CD4-positive, alpha-beta T cell (primary cell): ENCODE measurements around the gene KIAA0825. TPM values are rescaled to one million over a fixed set of nuclear protein-coding genes. Genes with fewer than 3 reads are reported as not detected.

ENCODE experiments used
- ATAC-seq: fragments of 200-7000 bp; cut with Tn5 transposase; one replicate; pipeline ENCODE4 v1.10.0; 2022; ENCODE audit warnings: mild to moderate bottlenecking; ENCODE audit not compliant: poor library complexity
- CTCF ChIA-PET: fragments of 350-600 bp; sonication (Branson Sonifier 250); formaldehyde crosslinking; loops from one replicate; lab custom pipeline; 2021; ENCODE audit warnings: antibody characterized with exemption, inconsistent platforms; lab: Charles Lee
- POLR2A ChIA-PET: fragments of 350-600 bp; sonication (Branson Sonifier 250); formaldehyde crosslinking; loops from one replicate; lab custom pipeline; 2021; ENCODE audit warnings: antibody characterized with exemption, inconsistent platforms; lab: Charles Lee
- DNase-seq, 14 experiments: peaks; one replicate each; pipeline ENCODE4 v3.0.0-alpha.2; 2013 to 2020; ENCODE audit warnings: mixed read lengths in 2 of 14
- H3K27ac ChIP-seq, 2 donors: one replicate each; pipeline versions ENCODE4 v1.5.1 to v1.7.0; 2013; ENCODE audit warnings: low read length in 2 of 2, low read depth in 1 of 2, mild to moderate bottlenecking in 1 of 2
- H3K27me3 ChIP-seq, 2 experiments: 1 replicate in 1 of 2; 2 replicates in 1 of 2; pipeline versions ENCODE4 v1.6.1 to v1.7.0; 2013; ENCODE audit warnings: low read length in 2 of 2, control low read depth in 1 of 2, mild to moderate bottlenecking in 1 of 2, moderate library complexity in 1 of 2; ENCODE audit not compliant: insufficient read depth in 2 of 2, control insufficient read depth in 1 of 2
- H3K36me3 ChIP-seq: one replicate; pipeline ENCODE4 v1.6.1; 2013; ENCODE audit warnings: low read length, control low read depth; ENCODE audit not compliant: insufficient read depth
- H3K4me1 ChIP-seq: one replicate; pipeline ENCODE4 v1.6.1; 2013; ENCODE audit warnings: low read length, control low read depth; ENCODE audit not compliant: insufficient read depth
- H3K4me3 ChIP-seq: one replicate; pipeline ENCODE4 v1.5.1; 2013; ENCODE audit warnings: mild to moderate bottlenecking, low read length, moderate library complexity
- H3K9me3 ChIP-seq, 2 experiments: 1 replicate in 1 of 2; 2 replicates in 1 of 2; pipeline versions ENCODE4 v1.6.1 to v1.7.0; 2013; ENCODE audit warnings: low read length in 2 of 2, mild to moderate bottlenecking in 2 of 2, control low read depth in 1 of 2, moderate library complexity in 1 of 2; ENCODE audit not compliant: control insufficient read depth in 1 of 2, insufficient read depth in 1 of 2
- H3K27ac Mint-ChIP-seq: one replicate; pipeline ENCODE4 v1.8.0; 2020; ENCODE audit warnings: mixed read lengths
- H3K27me3 Mint-ChIP-seq: one replicate; pipeline ENCODE4 v1.8.0; 2021; ENCODE audit warnings: mixed read lengths
- H3K36me3 Mint-ChIP-seq: one replicate; pipeline ENCODE4 v1.8.0; 2021; ENCODE audit warnings: low read depth, mixed read lengths
- H3K4me1 Mint-ChIP-seq: one replicate; pipeline ENCODE4 v1.8.0; 2021; ENCODE audit warnings: low read depth, mixed read lengths
- H3K4me3 Mint-ChIP-seq: one replicate; pipeline ENCODE4 v1.8.0; 2020; ENCODE audit warnings: mild to moderate bottlenecking, mixed read lengths
- H3K9me3 Mint-ChIP-seq: one replicate; pipeline ENCODE4 v1.8.0; 2020; ENCODE audit warnings: mixed read lengths
- CTCF ChIP-seq: fragments of 200-600 bp; IDR thresholded peaks from one replicate; pipeline ENCODE4 v1.8.0; 2022; ENCODE audit warnings: antibody characterized with exemption, mild to moderate bottlenecking
- intact Hi-C, 2 experiments: fragments of 100-400 bp; cut with DNase I in 1 of 2; cut with micrococcal nuclease in 1 of 2; formaldehyde crosslinking; loops; one replicate each; pipeline versions ENCODE4 v1.15.1 to v1.9.0; 2023 to 2025; cut with DNase I, micrococcal nuclease
- total RNA-seq, 174 experiments: library from RNA in 2 of 174; stranded (reverse) in 2 of 174; gene quantifications; one replicate each; pipeline ENCODE4 v1.2.3 and lab custom pipeline; 2021 to 2026

Gene KIAA0825
- total RNA-seq, 2 experiments from 2014 or later: 1.5 to 1.6 TPM

GRCh38 chr5:94367900-94368299, 250.5 kb downstream of the KIAA0825 start:
- no peaks in the 10 kb centered on the region for H3K9me3 ChIP-seq
- ATAC-seq (no peak), DNase-seq (no peak)
- Mint-ChIP-seq H3K27ac (no peak overlapping the region), H3K4me3 (no peak overlapping the region), H3K27me3 (no peaks in the 10 kb centered on the region), H3K9me3 (no peaks in the 10 kb centered on the region), H3K36me3 (no peaks in the 10 kb centered on the region), H3K4me1 (no peaks in the 10 kb centered on the region)
- H3K27ac ChIP-seq: no peak overlapping the region
- POLR2A ChIA-PET: no interaction called here
- no peaks in the 10 kb centered on the region for H3K36me3 ChIP-seq
- H3K27me3 ChIP-seq: no peaks in the 10 kb centered on the region
- TF ChIP-seq CTCF: no peak
- intact Hi-C loops: no loop called here
- CTCF ChIA-PET: no interaction called here
- no peaks in the 10 kb centered on the region for H3K4me1 ChIP-seq
- no peak overlapping the region for H3K4me3 ChIP-seq

GRCh38 chr5:94366811-94367210, 251.6 kb downstream of the KIAA0825 start:
- no peak for TF ChIP-seq CTCF
- H3K9me3 ChIP-seq: no peaks in the 10 kb centered on the region
- ATAC-seq (no peak), DNase-seq (no peak)
- no peaks in the 10 kb centered on the region for H3K36me3 Mint-ChIP-seq
- CTCF ChIA-PET: no interaction called here
- H3K4me3 Mint-ChIP-seq: no peak overlapping the region
- H3K27me3 Mint-ChIP-seq: no peaks in the 10 kb centered on the region
- H3K4me3 ChIP-seq: no peak overlapping the region
- POLR2A ChIA-PET: no interaction called here
- H3K27ac Mint-ChIP-seq: no peak overlapping the region
- no peaks in the 10 kb centered on the region for H3K36me3 ChIP-seq
- H3K9me3 Mint-ChIP-seq: no peaks in the 10 kb centered on the region
- H3K27me3 ChIP-seq: no peaks in the 10 kb centered on the region
- H3K4me1 Mint-ChIP-seq: no peaks in the 10 kb centered on the region
- intact Hi-C loops: no loop called here
- no peak overlapping the region for H3K27ac ChIP-seq
- no peaks in the 10 kb centered on the region for H3K4me1 ChIP-seq

- H3K4me1 Mint-ChIP-seq: no peaks in the 10 kb centered on the region
- TF ChIP-seq CTCF: no peak
- Histone ChIP-seq H3K27me3 (no peaks in the 10 kb centered on the region), H3K27ac (no peak overlapping the region), H3K4me1 (no peaks in the 10 kb centered on the region), H3K36me3 (no peaks in the 10 kb centered on the region), H3K9me3 (no peaks in the 10 kb centered on the region), H3K4me3 (no peak overlapping the region)
- ChIA-PET CTCF (no interaction called here), POLR2A (no interaction called here)
- no peaks in the 10 kb centered on the region for H3K36me3 Mint-ChIP-seq
- intact Hi-C loops: no loop called here
- H3K4me3 Mint-ChIP-seq: no peak overlapping the region
- H3K27me3 Mint-ChIP-seq: no peaks in the 10 kb centered on the region
- no peak overlapping the region for H3K27ac Mint-ChIP-seq
- ATAC-seq: no peak
- no peaks in the 10 kb centered on the region for H3K9me3 Mint-ChIP-seq
- DNase-seq: no peak
Measured at GRCh38 chr5:94362857-94363256, 255.5 kb downstream of the KIAA0825 start.
